VCaP (cell line): Measurements from ENCODE around the gene PTPRT.

ENCODE experiments used
- H3K27ac ChIP-seq: fragments of 450-650 bp; 2 replicates; pipeline ENCODE4 v1.5.1; 2017
- CTCF ChIP-seq: fragments of 450-650 bp; conservative IDR thresholded peaks from 2 replicates; pipeline ENCODE4 v1.5.1; 2017; ENCODE audit warnings: mild to moderate bottlenecking, moderate library complexity

The PTPRT gene

GRCh38 chr20:42340368-42340767 is 849.3 kb downstream of the PTPRT start:
- H3K27ac ChIP-seq: no peak overlapping the region
- no peak for TF ChIP-seq CTCF

GRCh38 chr20:42338294-42339201 is 851.2 kb downstream of the PTPRT start:
- no peak for TF ChIP-seq CTCF
- H3K27ac ChIP-seq: no peak overlapping the region

GRCh38 chr20:42336576-42336975 is 853.1 kb downstream of the PTPRT start:
- TF ChIP-seq CTCF: no peak
- H3K27ac ChIP-seq: no peak overlapping the region

GRCh38 chr20:42319252-42320013 is 870.3 kb downstream of the PTPRT start:
- no peak overlapping the region for H3K27ac ChIP-seq

GRCh38 chr20:42313704-42314103 is 876.0 kb downstream of the PTPRT start:
- TF ChIP-seq CTCF: no peak

More at GRCh38 chr20:42319252-42320013, 870.3 kb downstream of the PTPRT start:
- no peak for TF ChIP-seq CTCF

GRCh38 chr20:42309050-42309449 is 880.7 kb downstream of the PTPRT start:
- no peak for TF ChIP-seq CTCF
- H3K27ac ChIP-seq: no peak overlapping the region

More at GRCh38 chr20:42313704-42314103, 876.0 kb downstream of the PTPRT start:
- no peak overlapping the region for H3K27ac ChIP-seq

GRCh38 chr20:42308171-42308570 is 881.5 kb downstream of the PTPRT start:
- no peak overlapping the region for H3K27ac ChIP-seq
- no peak for TF ChIP-seq CTCF
